ENCODE results near the gene LEKR1.

The LEKR1 gene

DNA sequence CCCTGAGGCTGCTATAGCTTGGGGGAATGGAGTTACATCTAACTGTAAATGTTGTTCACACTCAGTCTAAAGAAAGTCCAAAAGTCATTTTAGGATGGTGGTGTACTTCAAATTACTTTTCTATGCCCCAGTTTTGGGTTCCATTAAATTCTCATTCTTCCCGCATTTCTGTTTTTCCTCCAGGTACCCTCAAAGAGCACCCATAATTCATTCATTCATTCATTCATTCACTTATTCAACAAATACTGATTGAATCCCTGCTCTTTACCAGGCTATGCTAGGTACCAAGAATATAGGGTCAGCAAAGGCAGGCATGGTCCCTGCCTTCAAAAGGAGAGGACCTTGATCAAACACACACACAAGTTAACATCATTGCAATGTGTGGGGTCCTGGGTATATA, 257.7 kb downstream of the LEKR1 start:
- no peak for DNase-seq

DNA sequence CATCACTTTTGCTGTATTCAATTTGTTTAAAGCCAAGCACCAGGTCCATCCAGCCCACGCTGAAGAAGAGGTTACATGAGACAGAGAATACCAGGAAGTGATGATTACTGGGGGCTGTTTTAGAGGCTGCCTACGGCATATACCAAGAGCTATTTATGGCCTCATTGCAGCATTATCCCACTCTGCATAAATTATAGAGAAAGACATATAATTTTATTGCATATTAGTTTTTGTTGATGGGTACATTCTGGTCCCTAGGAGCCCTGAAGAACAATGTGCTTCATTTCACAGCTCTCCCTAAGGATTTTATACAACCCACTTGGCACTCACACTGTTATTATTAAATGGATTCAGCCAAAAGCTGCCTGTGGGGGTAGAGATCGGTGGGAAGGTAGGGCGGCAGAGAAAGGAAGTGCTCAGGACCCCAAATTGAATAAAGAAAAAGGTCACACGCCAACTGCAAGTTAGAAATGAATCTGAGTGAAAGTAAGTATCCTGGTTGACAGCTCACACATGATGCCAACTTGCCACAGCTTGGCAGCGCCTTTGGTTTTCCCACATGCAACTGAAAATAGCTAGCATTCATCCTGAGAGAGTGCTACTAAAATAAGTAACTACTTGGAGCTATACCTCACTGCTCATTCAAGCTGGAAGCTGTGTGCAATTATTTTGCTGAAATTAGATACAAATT, 260.1 kb downstream of the LEKR1 start:
- DNase-seq, result no peak

DNA sequence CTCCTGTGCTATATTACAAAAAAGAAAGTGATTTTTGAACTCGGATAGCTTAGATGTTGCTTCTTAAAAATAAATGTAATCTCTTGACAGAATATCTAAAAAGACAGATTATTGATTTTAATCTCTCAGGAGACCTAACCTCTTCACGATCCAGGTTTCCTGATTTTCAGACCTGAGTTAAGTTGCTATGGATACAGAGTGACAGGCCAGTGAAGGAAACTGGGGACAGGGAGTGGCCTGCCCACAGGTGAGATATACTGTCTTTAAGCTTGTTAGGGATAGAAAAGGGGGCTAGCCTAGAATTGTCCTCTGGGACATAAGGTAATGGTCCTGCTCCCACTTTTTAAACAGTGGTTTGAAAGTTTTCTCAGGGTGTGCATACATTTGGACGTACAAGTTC, 260.6 kb downstream of the LEKR1 start:
- no peak for DNase-seq

DNA sequence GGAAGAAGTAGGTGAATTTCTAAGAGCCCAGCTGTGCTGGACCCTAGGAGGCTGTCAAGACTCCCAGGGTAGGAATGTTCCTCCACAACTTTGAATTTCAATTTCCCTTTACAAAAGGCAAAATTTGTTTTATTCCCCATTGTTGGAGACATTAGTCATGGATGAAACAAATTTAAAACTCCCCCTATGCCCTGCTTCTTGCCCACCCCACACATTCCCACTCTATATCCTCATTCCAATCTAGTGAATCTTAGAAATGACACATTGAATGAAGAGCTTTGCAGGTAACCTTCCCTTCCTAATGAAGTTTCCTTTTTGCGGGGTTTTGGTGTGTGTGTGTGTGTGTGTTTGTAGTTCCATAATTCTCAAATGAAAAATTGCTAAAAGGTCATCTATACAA, 261.2 kb downstream of the LEKR1 start:
- DNase-seq, result no peak

GRCh38 chr3:157087780-157088600, 261.8 kb downstream of the LEKR1 start:
- DNase-seq, result no peak

- no peak for DNase-seq
Measured at GRCh38 chr3:157088601-157089454, 262.7 kb downstream of the LEKR1 start.

DNA sequence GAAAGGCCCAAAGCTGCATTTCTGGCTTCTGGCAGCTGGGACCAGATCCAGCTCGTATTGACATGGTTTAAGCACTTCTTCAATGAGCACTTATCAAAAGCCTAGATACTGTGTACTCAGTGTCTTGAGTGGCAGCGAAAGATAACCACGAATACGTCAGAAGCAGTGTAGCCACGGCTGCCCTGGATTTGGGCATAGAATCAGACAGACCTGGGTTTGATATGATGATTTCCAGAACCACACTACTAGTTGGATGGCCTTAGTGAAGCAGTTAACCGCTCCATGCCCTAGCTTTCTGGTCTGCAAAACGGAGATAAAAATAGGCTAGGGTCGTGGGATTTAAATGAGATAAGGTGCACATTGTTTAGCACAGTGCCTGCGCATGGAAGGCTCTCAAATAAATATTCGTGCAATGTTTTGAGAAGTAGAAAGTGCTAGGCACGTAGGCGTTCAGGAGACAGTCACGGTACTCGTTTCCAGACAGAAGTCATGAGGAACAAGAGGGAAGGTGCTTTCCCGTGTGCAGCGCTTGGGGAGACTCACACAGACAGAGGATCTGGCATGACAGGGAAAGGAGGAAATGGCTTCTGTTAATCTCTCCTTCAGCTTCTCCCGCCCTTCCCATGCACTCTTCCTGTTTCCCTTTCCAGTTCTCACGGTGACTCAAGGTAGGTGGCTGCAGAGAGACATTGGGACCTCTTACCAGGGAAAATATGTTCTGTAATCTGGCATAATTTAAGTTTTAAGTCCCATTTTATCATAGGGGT, 263.5 kb downstream of the LEKR1 start:
- no peak for DNase-seq

DNA sequence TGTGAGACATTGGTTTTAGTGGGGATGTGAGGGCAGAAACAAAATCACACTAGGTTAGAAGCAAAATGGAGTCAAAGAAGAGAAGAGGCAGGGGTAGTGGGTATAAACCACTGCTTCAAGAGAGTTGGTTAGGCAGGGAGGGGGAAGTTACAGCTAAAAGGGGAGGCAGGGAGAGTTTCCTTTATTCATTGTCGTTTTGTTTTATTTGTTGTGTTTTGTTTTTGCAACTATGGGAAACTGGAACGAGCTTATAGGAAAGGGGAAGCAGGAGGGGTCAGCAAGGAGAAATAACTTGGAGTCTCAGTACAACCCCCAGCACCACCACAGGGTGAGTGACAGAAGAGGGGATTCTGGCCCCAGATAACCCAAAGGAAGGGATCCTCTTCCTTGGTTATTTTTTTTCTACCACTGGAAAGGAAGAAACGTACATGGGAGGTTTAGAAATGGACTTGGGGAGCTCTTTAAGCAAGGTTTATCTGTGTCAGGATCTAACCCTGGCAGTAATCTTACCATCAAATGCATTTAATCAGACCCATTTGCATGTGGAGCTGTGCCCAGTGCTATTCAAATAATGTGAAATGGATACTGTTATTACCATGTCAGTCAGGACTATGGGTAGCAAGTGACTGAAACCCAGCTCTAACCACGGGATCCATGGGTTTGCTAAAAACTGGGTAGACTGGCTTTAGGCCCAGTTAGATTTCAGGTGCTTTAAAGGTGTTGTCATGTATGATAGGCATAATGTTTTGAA, 265.1 kb downstream of the LEKR1 start:
- DNase-seq, result no peak

- DNase-seq, result no peak
Measured at GRCh38 chr3:157092230-157092629, 266.1 kb downstream of the LEKR1 start.

DNA sequence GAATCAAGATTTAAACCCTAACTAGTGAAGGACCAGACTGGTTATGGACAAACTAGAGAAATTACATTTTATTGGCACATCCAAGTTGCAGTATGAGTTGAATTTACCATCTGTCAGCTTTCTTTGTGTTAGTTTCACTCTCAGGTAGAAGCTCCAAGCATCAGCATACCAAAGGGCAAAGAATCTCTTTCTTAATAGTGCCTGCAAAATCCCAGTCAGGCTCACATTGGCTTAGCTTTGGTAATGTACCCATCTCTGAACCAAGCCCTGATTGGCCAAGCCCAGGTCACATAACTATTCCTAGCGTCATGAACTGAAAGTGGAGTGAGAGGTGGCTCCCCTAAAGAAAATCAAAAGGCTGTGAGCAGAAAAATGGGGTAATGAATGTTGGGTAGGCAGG, 266.9 kb downstream of the LEKR1 start:
- no peak for DNase-seq

DNA sequence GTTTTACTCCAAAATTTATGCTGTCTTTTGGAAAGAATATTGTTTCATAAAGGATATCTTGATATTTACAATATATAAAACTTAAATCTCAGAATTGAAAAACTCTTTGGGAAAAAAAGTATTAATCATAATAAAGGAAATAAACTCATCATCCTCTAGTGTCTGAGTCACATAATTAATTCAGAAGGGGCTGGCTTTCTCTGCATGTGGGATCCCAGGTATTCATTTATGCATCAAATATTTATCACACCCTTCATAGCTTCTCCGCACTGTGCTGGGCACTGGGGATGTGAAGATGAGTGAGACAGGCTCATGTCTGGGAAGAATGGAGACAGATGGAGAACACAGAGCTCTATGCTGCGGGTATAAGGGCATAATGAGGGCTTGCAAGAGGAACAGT, 268.1 kb downstream of the LEKR1 start:
- DNase-seq, result no peak

GRCh38 chr3:157094751-157095480, 268.8 kb downstream of the LEKR1 start:
- DNase-seq, result no peak
